Effector CD8-positive, alpha-beta T cell (primary cell): Measurements from ENCODE around the gene IL16.
"Not testable (repeated sequence)": the region's sequence is repeated elsewhere in the genome, so short reads cannot be mapped to it uniquely, and the experiment has no call there.

Source experiments
- DNase-seq: peaks from one replicate; lab custom pipeline; 2025; lab: John Stamatoyannopoulos, UW

The IL16 gene

DNA sequence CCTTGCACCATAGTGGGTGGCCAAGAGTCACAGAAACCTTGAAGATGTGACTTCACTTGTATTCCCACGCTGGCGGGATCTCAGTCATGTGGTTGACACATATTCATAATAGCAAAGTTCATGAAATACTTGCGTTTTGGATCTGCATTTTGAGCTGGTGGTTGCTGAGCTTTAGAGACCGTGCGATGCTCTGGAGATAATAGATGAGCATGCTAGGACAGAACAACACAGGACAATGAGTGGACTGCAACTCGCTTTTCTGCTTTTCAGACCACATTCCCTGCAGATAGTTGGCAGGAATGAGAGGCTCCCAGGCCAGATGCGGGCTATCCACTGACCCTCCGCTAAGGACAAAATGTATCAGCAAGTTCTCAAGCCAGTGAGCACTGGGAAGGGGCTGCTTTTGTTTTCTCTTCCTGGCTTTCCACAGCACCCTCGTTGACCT lies 141.1 kb downstream of the IL16 start:
- no peak for DNase-seq

DNA sequence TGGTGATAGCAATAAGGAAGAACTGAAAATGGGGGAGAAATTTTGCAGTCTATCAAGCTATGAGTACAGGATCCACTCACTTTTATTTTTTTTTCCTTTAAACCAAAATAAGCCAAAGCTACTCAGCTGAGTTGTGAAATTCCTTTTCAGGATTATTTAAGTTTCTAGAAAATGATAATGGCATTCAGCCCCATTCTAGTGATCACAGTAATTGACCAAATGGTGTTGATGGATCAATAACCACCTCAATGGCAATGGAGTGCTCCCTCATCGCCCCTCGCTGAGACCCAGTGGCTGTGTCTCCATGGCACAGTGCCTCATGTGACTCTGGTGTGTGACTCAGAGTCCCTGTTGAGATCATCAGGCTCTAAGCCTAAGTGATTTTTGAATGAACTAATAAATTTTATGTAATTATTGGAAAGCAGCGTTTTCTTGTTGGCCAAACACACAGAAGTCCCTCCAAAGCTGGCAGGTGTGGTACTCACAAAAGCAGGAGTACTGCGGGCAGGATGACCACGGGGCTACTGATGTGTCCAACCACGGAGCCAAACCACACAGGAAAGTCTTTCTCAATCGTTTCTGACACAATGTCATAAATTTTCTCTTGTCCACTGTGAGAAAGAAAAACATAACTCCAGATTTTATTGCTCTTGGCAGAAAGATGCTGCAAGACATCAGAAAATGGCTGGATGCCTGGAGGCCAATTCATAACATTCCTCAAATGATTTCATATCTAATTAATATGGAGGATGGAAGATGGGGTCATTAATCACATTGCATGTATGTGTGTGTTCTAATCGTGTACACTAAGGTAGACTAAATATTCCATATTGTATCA lies 141.7 kb downstream of the IL16 start:
- no peak for DNase-seq

DNA sequence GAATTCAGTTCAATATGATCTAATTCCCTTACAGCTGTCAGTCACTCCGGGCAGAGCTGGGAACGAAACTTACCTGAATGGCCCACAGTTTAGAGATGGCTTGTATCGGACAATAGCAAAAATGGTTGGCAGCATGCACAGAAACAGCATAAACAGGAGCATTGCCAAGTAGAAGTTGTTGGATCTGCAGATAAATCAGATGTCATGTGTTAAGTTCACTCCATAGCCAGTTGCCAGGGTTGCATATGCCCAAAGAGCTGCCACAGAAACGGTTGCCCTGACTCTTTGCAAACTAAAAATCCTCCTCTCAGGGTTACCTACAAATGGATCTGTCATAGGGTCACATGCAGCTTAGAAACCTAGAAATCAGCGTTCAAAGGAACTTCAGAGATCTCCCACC lies 142.6 kb downstream of the IL16 start:
- DNase-seq = no peak

DNA sequence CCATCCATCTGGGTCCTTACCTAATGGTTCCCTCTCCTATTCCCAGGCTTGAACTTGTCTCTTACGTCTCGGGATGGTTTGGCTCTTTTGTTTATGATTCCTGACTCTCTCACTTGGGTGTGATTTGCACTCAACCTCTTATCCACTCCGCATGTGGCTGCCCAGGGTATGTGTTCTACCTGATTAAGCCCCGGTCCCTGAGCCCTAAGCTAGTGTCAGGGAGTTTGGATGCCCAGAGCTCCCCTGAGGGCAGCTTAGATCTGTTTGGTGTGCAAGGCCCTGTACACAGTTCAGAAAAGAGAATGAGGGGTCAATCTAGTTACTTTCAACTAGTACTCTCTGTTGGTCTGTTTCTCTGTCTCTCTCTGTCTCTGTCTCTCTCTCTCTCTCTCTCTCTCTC lies 143.2 kb downstream of the IL16 start:
- DNase-seq = no peak

DNA sequence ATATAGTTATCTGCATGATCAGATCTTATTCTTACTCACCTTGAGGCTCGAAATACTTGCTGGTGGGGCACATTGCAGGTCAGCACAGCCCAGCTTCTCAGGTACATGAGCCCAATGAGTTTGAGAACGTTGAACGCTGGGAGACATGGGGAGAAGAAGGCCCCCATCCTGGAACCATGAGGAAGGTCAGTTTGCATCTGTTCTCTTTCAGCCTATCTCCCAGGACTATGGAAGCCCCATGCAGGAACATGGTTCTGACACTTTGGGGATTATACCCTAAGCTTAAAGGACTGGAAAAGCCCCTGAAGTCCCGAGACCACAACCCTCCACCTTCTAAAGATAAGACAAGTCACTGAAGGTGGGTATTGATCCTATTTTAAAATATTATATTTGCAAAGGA lies 144.7 kb downstream of the IL16 start:
- DNase-seq = no peak

DNA sequence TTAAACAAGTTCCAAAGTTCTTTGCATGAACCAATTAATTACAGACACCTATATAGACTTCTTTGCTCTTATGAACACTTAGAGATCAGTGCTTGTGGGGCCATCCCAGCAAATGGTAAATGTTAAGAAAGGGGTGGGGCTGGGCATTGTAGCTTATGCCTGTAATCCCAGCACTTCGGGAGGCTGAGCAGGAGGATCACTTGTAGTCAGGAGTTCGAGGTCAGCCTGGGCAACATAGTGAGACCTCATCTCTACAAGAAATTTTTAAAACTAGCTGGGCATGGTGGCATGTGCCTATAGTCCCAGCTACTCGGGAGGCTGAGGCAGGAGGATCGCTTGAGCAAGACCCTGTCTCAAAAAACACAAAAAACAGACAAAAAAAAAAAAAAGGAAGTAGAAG lies 146.7 kb downstream of the IL16 start:
- DNase-seq = no peak

DNA sequence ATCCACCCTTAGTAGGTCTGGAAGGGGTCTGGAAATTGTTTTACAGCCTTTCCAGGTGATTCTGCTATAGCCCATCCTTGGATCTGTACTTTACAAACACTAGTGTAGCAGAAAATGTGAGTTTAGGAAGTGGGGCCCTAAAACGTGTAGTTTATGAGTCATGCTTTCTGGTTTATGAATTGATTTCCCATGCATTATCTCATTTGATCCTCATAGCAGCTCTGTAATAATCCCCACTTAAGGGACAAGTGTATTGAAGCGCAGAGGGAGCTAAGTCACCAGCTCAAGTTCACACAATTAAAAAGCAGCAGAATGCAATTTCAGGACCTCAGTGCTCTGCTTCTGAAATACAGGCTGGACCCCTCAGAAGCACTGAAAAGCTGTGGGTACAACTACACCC lies 149.9 kb downstream of the IL16 start:
- DNase-seq = no peak

DNA sequence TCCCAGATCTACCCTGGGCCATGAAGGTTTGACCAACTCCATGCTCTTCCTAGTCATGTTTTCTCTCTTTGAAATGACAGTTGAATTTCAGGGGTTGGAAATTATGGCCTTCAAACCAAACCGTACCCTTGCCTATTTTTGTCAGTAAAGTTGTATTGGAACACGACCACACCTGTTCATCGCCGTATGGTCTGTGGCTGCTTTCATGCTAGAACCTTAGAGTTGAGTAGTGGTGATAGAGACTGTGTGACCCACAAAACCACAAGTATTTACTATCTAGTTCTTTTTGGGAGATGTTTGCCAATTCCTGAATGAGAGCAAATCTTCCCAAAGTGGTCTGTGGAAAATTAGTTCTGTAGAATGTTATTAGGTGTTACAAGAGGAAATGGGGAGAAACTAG lies 151.2 kb downstream of the IL16 start:
- DNase-seq = no peak

DNA sequence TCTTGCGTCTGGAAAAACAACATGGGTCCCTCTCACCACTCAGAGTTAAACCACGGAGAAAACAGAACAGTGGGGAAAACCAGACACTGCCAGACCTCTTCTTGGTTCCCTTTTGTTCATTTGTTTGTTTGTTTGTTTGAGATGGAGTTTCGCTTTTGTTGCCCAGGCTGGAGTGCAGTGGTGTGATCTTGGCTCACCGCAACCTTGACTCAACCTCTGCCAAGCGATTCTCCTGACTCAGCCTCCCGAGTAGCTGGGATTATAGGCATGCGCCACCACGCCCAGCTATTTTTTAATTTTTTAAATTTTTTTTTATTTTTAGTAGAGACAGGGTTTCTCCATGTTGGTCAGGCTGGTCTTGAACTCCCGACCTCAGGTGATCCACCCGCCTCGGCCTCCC lies 152.0 kb downstream of the IL16 start:
- DNase-seq = not testable (repeated sequence)

DNA sequence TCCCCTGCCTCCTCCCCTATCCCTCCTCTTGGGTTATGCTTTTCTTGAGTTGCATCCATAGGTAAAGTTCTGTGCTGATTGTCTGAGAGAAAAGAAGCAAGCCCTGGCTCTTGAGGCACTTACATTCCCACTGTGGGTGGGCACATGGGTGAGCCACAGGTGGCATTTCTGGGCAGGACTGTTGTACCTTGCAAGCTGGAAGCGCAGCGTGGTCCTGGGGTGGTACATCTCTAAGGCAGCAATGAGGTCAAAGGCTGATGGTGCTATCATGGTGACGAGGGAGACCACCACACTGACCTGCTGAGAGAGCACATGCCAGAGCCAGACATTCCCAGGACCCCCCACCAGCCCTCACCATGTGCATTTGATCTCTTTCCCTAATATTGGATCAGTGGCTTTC lies 152.6 kb downstream of the IL16 start:
- no peak for DNase-seq

DNA sequence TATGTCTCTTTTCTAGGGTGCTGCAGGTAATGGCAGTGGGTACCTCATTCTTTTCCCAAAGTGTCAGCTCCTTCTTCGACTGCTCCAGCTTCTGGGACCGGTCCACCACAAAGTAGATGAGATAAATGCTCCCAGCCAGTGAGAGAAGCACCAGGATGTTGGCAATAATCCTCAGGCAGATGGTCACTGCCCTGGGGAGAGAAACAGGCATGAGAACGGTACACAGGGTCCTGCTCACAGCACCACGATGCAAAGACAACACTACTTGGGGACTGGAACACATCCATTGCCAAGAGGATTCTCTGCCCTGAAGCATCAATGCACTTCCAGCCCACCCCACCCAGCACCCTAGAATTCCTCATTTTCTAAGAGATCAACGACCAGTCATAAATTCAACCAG lies 155.0 kb downstream of the IL16 start:
- no peak for DNase-seq

DNA sequence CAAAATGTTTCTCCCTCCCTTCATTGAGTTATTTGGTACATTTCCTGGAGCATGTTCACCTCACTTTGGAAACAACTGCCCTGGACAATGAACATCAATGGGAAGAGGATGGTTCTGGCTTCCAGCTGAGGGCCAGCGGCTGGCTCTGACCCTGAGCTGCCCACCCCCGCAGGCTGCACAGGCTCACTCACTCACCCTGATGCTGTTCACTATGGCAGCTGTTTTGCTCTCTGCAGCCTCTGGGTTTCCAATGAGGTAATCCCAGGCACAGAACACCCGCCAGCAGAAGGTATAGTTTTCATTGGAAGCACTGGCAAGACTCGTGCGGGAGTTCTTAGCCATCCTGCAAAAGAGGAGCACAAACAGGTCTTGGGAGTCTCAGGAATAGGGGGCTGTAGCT lies 159.6 kb downstream of the IL16 start:
- DNase-seq = no peak

DNA sequence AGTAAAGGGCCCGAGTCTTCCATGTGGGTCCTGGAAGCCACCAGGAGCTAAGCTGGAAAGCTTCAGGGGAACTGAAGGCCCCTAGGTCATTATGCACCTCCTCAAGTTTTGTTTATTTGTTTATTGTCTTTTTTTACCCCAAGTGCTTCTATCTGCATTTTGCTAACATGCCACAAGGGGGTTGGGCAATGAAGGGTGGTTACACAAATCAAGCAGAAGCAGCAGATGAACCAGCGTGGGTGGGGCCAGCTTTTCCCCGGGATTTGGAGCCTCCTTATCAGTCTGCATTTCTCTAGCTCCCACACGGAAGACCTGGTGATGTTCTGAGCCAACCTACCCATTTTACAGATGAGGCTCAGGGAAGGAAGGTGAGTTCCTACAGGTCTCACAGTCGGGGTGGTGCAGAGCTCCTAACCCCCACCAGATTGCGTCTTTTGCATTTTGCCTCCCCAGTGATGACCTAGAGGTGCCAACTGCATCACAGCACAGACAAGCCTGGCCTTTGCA lies 160.6 kb downstream of the IL16 start:
- DNase-seq = no peak

DNA sequence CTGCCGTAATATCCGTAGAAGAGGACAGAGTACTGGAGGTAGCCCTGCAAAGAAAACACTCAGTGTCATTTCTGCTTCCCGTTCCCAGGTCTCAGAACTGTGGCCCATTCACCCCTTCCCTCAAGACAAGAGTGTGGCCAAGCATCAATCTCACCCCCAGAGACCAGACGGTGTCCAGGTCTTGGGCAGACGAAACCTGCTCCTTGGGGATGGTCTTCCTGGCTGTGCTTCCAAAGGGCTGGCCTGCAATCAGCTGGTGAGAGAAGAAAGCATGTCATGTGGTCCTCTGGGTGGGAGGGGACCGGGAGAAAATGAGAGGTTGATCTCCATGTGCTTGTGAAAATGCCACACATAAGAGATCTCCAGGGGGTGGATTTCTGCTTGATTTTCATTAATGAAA lies 161.6 kb downstream of the IL16 start:
- no peak for DNase-seq

DNA sequence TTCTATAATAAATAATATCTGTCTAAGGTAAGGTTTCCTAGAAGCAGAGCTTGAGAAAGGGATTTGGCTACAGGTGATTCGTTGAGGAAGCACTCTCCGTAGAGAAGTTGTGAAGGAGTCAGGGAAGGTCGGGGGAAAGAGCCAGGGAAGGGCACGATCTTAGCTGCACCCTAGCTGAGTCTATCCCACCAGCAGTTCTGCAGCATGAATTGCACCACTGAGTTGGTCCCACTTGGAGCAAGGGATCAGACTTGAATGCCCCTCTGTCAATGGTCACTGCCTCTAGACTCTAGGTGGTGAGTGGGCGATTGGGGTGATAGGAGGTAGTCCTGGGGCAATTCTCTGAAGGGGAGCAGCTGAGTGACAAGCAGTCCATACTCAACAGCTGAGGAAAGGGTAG lies 163.8 kb downstream of the IL16 start:
- DNase-seq = no peak

DNA sequence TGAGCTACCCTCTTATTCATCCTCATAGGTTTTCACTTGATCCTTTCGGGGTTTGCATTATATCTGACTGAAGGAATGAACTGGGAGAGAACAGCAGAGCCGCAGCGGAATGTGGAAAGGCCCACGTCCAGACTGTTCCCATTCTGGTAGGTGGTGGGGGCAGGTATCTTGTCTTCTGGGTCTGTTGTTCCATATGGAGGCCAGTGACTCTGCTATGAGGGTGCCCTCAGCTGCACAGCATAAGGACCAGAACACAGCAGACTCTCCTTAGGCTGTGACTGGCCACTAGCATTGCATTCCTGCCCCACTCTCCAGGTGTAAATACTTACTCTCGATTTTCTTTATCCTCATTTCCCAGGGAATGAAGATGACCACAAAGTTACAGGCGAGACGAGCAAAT lies 165.2 kb downstream of the IL16 start:
- DNase-seq = no peak

DNA sequence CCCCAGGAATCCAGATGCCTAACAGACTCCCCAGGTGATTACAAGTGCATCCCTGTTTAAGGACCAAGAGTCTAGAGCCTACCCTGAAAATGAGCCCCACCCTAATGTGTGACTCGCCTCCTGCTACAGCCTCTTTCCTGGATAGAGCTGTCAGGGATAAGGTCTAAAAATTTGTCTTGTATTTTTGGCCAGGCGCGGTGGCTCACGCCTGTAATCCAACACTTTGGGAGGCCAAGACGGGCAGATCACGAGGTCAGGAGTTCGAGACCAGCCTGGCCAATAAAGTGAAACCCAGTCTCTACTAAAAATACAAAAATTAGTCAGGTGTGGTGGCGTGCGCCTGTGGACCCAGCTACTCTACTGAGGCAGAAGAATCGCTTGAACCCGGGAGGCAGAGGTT lies 166.1 kb downstream of the IL16 start:
- DNase-seq = no peak

DNA sequence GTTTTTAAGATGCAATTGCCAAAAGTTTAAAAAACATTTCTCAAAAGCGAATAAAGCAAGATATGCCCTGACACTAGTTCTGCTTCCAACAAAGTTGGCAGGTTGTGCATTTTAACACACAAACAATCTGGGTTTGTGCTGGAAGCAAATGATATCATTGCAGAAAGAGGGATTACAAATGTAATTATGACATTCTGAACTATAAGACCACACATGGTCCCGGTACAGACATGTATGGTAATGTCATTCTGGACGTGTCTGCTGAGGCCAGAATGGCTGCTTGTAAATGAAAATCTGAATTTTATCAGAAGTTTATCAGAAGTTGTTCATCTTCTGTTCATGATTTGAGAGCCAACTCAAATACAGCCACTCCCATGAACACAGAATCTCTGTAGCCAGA lies 166.6 kb downstream of the IL16 start:
- no peak for DNase-seq
